Measurements from ENCODE around the gene DNHD1. TPM values are rescaled to one million over a fixed set of nuclear protein-coding genes. Genes with fewer than 3 reads are reported as not detected.

The DNHD1 gene
- total and polyA plus RNA-seq, 2 experiments from 2014 or later = 3.6 to 9.6 TPM

DNA sequence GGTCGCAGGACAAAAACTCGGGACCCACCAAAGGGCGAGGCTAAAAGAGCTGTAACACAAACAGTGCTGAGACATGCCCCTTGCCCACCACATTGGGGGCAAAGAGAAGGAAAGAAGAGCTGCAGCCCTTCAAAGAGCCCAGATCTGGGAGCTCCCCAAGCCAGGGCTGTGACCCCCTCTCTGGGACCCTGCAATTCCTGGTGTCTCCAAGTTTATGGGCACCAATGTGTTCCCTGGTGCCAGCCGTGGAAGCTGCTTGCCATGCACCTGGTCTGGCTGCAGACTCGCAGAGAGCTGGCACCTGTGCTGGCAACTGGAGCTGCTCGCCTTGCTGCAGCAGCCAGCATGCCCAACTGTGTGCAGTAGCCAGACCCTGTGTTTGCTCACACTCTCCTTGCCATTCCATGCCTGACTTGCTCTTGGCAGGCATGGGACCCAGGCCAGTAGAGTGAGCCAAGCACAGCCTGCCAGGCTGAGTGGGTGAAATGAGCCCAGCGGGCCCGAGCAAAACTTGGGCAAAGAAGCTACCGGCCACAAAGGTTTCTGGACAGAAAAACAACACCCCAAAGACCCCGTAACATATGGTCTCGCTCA lies 90.4 kb downstream of the DNHD1 start (continued):
- TF ChIP-seq, protein P1, sequence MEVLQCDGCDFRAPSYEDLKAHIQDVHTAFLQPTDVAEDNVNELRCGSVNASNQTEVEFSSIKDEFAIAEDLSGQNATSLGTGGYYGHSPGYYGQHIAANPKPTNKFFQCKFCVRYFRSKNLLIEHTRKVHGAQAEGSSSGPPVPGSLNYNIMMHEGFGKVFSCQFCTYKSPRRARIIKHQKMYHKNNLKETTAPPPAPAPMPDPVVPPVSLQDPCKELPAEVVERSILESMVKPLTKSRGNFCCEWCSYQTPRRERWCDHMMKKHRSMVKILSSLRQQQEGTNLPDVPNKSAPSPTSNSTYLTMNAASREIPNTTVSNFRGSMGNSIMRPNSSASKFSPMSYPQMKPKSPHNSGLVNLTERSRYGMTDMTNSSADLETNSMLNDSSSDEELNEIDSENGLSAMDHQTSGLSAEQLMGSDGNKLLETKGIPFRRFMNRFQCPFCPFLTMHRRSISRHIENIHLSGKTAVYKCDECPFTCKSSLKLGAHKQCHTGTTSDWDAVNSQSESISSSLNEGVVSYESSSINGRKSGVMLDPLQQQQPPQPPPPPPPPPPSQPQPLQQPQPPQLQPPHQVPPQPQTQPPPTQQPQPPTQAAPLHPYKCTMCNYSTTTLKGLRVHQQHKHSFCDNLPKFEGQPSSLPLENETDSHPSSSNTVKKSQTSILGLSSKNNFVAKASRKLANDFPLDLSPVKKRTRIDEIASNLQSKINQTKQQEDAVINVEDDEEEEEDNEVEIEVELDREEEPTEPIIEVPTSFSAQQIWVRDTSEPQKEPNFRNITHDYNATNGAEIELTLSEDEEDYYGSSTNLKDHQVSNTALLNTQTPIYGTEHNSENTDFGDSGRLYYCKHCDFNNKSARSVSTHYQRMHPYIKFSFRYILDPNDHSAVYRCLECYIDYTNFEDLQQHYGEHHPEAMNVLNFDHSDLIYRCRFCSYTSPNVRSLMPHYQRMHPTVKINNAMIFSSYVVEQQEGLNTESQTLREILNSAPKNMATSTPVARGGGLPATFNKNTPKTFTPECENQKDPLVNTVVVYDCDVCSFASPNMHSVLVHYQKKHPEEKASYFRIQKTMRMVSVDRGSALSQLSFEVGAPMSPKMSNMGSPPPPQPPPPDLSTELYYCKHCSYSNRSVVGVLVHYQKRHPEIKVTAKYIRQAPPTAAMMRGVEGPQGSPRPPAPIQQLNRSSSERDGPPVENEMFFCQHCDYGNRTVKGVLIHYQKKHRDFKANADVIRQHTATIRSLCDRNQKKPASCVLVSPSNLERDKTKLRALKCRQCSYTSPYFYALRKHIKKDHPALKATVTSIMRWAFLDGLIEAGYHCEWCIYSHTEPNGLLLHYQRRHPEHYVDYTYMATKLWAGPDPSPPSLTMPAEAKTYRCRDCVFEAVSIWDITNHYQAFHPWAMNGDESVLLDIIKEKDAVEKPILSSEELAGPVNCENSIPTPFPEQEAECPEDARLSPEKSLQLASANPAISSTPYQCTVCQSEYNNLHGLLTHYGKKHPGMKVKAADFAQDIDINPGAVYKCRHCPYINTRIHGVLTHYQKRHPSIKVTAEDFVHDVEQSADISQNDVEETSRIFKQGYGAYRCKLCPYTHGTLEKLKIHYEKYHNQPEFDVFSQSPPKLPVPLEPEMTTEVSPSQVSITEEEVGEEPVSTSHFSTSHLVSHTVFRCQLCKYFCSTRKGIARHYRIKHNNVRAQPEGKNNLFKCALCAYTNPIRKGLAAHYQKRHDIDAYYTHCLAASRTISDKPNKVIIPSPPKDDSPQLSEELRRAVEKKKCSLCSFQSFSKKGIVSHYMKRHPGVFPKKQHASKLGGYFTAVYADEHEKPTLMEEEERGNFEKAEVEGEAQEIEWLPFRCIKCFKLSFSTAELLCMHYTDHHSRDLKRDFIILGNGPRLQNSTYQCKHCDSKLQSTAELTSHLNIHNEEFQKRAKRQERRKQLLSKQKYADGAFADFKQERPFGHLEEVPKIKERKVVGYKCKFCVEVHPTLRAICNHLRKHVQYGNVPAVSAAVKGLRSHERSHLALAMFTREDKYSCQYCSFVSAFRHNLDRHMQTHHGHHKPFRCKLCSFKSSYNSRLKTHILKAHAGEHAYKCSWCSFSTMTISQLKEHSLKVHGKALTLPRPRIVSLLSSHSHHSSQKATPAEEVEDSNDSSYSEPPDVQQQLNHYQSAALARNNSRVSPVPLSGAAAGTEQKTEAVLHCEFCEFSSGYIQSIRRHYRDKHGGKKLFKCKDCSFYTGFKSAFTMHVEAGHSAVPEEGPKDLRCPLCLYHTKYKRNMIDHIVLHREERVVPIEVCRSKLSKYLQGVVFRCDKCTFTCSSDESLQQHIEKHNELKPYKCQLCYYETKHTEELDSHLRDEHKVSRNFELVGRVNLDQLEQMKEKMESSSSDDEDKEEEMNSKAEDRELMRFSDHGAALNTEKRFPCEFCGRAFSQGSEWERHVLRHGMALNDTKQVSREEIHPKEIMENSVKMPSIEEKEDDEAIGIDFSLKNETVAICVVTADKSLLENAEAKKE (CRISPR knock-in tag; IDR thresholded peaks at IDR 0.05) = no peak
- TF ChIP-seq STAT1 (IDR thresholded peaks at IDR 0.05; ENCODE audit: unreplicated experiment) (no peak), ZNF114 (CRISPR knock-in tag; IDR thresholded peaks at IDR 0.05) (no peak)

DNA sequence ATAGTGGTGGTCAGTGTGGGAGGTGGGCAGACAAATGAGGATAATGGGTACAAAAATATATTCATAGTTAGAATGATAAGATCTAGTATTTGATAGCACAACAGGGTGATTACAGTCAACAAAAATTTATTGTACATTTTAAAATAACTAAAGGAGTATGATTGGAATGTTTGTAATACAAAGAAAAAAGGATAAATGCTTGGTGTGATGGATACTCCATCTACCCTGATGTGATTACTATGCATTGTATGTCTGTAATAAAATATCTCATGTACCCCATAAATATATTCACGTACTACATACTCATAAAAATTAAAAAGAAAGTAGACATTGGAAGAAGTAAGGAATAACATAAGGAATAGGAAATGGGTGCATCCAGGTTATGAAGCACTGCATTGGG lies 90.9 kb downstream of the DNHD1 start:
- H3K9me2 ChIP-seq (ENCODE audit: insufficient read depth) = no peaks in the 10 kb centered on the region
- Mint-ChIP-seq H3K4me1 (no peaks in the 10 kb centered on the region), H3K36me3 (ENCODE audit: low read depth) (peaks cover 15% of the 10 kb centered on the region), H3K9me3 (peaks cover 18% of the 10 kb centered on the region; the same call in 2 of the 3 replicates), H3K27ac (no peak overlapping the region), H3K27me3 (ENCODE audit: insufficient read depth, low read depth, poor library complexity) (peaks cover 2% of the 10 kb centered on the region), H3K4me3 (no peak overlapping the region)
- H3K4me3 ChIP-seq = no peak overlapping the region
- no peaks in the 10 kb centered on the region for H3K27me3 ChIP-seq (ENCODE audit: insufficient read depth)
- no peak overlapping the region for H3K4me2 ChIP-seq
- no peak overlapping the region for H2AFZ ChIP-seq
- H3K27ac ChIP-seq (ENCODE audit: low read depth) = no peak overlapping the region
- H4K20me1 ChIP-seq (replicated peaks; ENCODE audit: insufficient read depth) = no peaks in the 10 kb centered on the region
- H3K4me1 ChIP-seq (ENCODE audit: insufficient read depth) = no peaks in the 10 kb centered on the region
- TF ChIP-seq POLR2AphosphoS5 (IDR thresholded peaks at IDR 0.05; ENCODE audit: low read depth) (no peak), ZNF331 (CRISPR knock-in tag; IDR thresholded peaks at IDR 0.05; ENCODE audit: low read depth) (no peak), STAT1 (IDR thresholded peaks at IDR 0.05; ENCODE audit: unreplicated experiment) (no peak), EZH2phosphoT487 (IDR thresholded peaks at IDR 0.05; ENCODE audit: unreplicated experiment) (no peak), ZNF114 (CRISPR knock-in tag; IDR thresholded peaks at IDR 0.05) (no peak), EZH2 (IDR thresholded peaks at IDR 0.05; ENCODE audit: low read depth, unreplicated experiment) (no peak), JUNB (IDR thresholded peaks at IDR 0.05; ENCODE audit: unreplicated experiment) (no peak), NANOG (IDR thresholded peaks at IDR 0.05; ENCODE audit: borderline replicate concordance) (no peak), CREB1 (CRISPR knock-in tag; IDR thresholded peaks at IDR 0.05; ENCODE audit: low read depth) (no peak)
- TF ChIP-seq, protein P2, sequence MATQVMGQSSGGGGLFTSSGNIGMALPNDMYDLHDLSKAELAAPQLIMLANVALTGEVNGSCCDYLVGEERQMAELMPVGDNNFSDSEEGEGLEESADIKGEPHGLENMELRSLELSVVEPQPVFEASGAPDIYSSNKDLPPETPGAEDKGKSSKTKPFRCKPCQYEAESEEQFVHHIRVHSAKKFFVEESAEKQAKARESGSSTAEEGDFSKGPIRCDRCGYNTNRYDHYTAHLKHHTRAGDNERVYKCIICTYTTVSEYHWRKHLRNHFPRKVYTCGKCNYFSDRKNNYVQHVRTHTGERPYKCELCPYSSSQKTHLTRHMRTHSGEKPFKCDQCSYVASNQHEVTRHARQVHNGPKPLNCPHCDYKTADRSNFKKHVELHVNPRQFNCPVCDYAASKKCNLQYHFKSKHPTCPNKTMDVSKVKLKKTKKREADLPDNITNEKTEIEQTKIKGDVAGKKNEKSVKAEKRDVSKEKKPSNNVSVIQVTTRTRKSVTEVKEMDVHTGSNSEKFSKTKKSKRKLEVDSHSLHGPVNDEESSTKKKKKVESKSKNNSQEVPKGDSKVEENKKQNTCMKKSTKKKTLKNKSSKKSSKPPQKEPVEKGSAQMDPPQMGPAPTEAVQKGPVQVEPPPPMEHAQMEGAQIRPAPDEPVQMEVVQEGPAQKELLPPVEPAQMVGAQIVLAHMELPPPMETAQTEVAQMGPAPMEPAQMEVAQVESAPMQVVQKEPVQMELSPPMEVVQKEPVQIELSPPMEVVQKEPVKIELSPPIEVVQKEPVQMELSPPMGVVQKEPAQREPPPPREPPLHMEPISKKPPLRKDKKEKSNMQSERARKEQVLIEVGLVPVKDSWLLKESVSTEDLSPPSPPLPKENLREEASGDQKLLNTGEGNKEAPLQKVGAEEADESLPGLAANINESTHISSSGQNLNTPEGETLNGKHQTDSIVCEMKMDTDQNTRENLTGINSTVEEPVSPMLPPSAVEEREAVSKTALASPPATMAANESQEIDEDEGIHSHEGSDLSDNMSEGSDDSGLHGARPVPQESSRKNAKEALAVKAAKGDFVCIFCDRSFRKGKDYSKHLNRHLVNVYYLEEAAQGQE (IDR thresholded peaks at IDR 0.05; ENCODE audit: unreplicated experiment) = no peak
- TF ChIP-seq, protein P3, sequence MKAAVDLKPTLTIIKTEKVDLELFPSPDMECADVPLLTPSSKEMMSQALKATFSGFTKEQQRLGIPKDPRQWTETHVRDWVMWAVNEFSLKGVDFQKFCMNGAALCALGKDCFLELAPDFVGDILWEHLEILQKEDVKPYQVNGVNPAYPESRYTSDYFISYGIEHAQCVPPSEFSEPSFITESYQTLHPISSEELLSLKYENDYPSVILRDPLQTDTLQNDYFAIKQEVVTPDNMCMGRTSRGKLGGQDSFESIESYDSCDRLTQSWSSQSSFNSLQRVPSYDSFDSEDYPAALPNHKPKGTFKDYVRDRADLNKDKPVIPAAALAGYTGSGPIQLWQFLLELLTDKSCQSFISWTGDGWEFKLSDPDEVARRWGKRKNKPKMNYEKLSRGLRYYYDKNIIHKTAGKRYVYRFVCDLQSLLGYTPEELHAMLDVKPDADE (IDR thresholded peaks at IDR 0.05) = no peak
- TF ChIP-seq, protein P4, sequence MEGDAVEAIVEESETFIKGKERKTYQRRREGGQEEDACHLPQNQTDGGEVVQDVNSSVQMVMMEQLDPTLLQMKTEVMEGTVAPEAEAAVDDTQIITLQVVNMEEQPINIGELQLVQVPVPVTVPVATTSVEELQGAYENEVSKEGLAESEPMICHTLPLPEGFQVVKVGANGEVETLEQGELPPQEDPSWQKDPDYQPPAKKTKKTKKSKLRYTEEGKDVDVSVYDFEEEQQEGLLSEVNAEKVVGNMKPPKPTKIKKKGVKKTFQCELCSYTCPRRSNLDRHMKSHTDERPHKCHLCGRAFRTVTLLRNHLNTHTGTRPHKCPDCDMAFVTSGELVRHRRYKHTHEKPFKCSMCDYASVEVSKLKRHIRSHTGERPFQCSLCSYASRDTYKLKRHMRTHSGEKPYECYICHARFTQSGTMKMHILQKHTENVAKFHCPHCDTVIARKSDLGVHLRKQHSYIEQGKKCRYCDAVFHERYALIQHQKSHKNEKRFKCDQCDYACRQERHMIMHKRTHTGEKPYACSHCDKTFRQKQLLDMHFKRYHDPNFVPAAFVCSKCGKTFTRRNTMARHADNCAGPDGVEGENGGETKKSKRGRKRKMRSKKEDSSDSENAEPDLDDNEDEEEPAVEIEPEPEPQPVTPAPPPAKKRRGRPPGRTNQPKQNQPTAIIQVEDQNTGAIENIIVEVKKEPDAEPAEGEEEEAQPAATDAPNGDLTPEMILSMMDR (conservative IDR thresholded peaks at IDR 0.05; ENCODE audit: low read depth in 2 of 2) = no peak
- ATAC-seq (no peak), DNase-seq (ENCODE audit: low spot score) (no peak)
- 0 out of 2 replicates have a peak, but pooled peaks cover 6% of the 10 kb centered on the region for H3K36me3 ChIP-seq (ENCODE audit: insufficient read depth)
- no peaks in the 10 kb centered on the region for H3F3A ChIP-seq (replicated peaks; ENCODE audit: low read depth)
- H3K79me2 ChIP-seq (replicated peaks; ENCODE audit: insufficient read depth) = no peaks in the 10 kb centered on the region
